ENCODE results near the gene ATP2C2. TPM values are rescaled to one million over a fixed set of nuclear protein-coding genes. Genes with fewer than 3 reads are reported as not detected.

ATP2C2 gene
- total and polyA plus RNA-seq, 9 of the 15 experiments (the other 6 are each of a cell fraction or from before 2014, with no cell fraction given): 0.75 TPM; not detected in 8

GRCh38 chr16:84504420-84505248 is 136.3 kb downstream of the ATP2C2 start, which contains the start of gene MEAK7 (continued):
- TF ChIP-seq ZNF717 (CRISPR knock-in tag; IDR thresholded peaks at IDR 0.05) (no peak), ASH1L (IDR thresholded peaks at IDR 0.05; ENCODE audit: borderline replicate concordance, low read depth, partially characterized antibody) (peak; percentile 76), MAZ (CRISPR knock-in tag; conservative IDR thresholded peaks at IDR 0.05 in 1 of 2, IDR thresholded peaks at IDR 0.05 in 1 of 2) (peak; percentile 72 to 87), MAFF (IDR thresholded peaks at IDR 0.05; ENCODE audit: low read length) (no peak), TFAP4 (CRISPR knock-in tag; IDR thresholded peaks at IDR 0.05; ENCODE audit: borderline replicate concordance) (peak; percentile 88), PTTG1 (tag; IDR thresholded peaks at IDR 0.05; ENCODE audit: low read depth) (no peak), FUS (optimal IDR thresholded peaks at IDR 0.05; ENCODE audit: low read depth, low read length) (no peak), ZNF445 (CRISPR knock-in tag; IDR thresholded peaks at IDR 0.05; ENCODE audit: low read depth) (no peak), ZNF212 (CRISPR knock-in tag; IDR thresholded peaks at IDR 0.05) (no peak), CBX2 (IDR thresholded peaks at IDR 0.05; ENCODE audit: insufficient read depth, low read length, poor library complexity, severe bottlenecking) (no peak), MBD1 (CRISPR knock-in tag; IDR thresholded peaks at IDR 0.05) (no peak), HMG20A (CRISPR knock-in tag; conservative IDR thresholded peaks at IDR 0.05) (no peak), NFYB (IDR thresholded peaks at IDR 0.05; ENCODE audit: extremely low read depth, insufficient read length) (peak; percentile 60), ADNP (tag; IDR thresholded peaks at IDR 0.05) (no peak), NR2C2 (CRISPR knock-in tag; IDR thresholded peaks at IDR 0.05) (peak; percentile 51), NR2C2 (tag; IDR thresholded peaks at IDR 0.05) (no peak), RFX1 (IDR thresholded peaks at IDR 0.05) (peak; percentile 100), ZBTB9 (CRISPR knock-in tag; IDR thresholded peaks at IDR 0.05) (peak; percentile 61; the same call in 1 of the 2 replicates), HNRNPL (IDR thresholded peaks at IDR 0.05; ENCODE audit: low read depth, low read length) (no peak), SIX5 (IDR thresholded peaks at IDR 0.05; ENCODE audit: borderline replicate concordance in 1 of 2, insufficient read depth in 1 of 2, low read depth in 1 of 2, low read length in 2 of 2) (no peak), ZKSCAN1 (IDR thresholded peaks at IDR 0.05; ENCODE audit: low read depth, low read length) (no peak), SRF (CRISPR knock-in tag; IDR thresholded peaks at IDR 0.05) (peak in 1 of 2 experiments; percentile 83; a peak in 1 of 4 replicates), ZNF589 (CRISPR knock-in tag; IDR thresholded peaks at IDR 0.05; ENCODE audit: low read depth) (no peak), TEAD2 (tag; IDR thresholded peaks at IDR 0.05) (no peak), SMARCC2 (IDR thresholded peaks at IDR 0.05; ENCODE audit: low read depth) (0 out of 2 replicates have a peak, but pooled peaks have one; percentile 24)

All from K562 (cell line).